GM21526 (cell line): Measurements from ENCODE around the gene KREMEN1.

Experiments
- ATAC-seq: cut with Tn5 transposase; IDR thresholded peaks from one replicate; pipeline ENCODE4 v1.9.1; 2021; ENCODE audit warnings: moderate library complexity; ENCODE audit not compliant: unreplicated experiment, low FRiP score

The KREMEN1 gene

GRCh38 chr22:29148036-29148435 is 75.2 kb downstream of the KREMEN1 start:
- no peak for ATAC-seq

GRCh38 chr22:29148826-29149225 is 76.0 kb downstream of the KREMEN1 start:
- no peak for ATAC-seq

- no peak for ATAC-seq
These were observed 77.2 kb downstream of the KREMEN1 start for GRCh38 chr22:29149841-29150555.

- ATAC-seq = no peak
These were observed 77.9 kb downstream of the KREMEN1 start for GRCh38 chr22:29150701-29151100.

GRCh38 chr22:29151316-29151715 is 78.5 kb downstream of the KREMEN1 start:
- ATAC-seq = no peak

GRCh38 chr22:29152045-29152953 is 79.5 kb downstream of the KREMEN1 start:
- ATAC-seq = no peak

- ATAC-seq = no peak
These were observed 80.3 kb downstream of the KREMEN1 start for GRCh38 chr22:29152954-29153719.

GRCh38 chr22:29154364-29155048 is 81.7 kb downstream of the KREMEN1 start:
- ATAC-seq = peak; percentile 59

- ATAC-seq = no peak
These were observed 83.1 kb downstream of the KREMEN1 start for GRCh38 chr22:29155966-29156365.

- no peak for ATAC-seq
These were observed 83.7 kb downstream of the KREMEN1 start for GRCh38 chr22:29156507-29156906.

- ATAC-seq = no peak
These were observed 85.1 kb downstream of the KREMEN1 start for GRCh38 chr22:29157759-29158535.

GRCh38 chr22:29158546-29158945 is 85.7 kb downstream of the KREMEN1 start:
- ATAC-seq = no peak

- no peak for ATAC-seq
These were observed 91.0 kb downstream of the KREMEN1 start for GRCh38 chr22:29163808-29164207.

- no peak for ATAC-seq
These were observed 92.7 kb downstream of the KREMEN1 start for GRCh38 chr22:29165321-29166060.

GRCh38 chr22:29166180-29166579 is 93.3 kb downstream of the KREMEN1 start:
- no peak for ATAC-seq

- peak; percentile 88 for ATAC-seq
These were observed 94.4 kb downstream of the KREMEN1 start for GRCh38 chr22:29167032-29167911.

GRCh38 chr22:29171721-29172120 is 98.9 kb downstream of the KREMEN1 start:
- ATAC-seq = no peak

GRCh38 chr22:29172216-29172615 is 99.4 kb downstream of the KREMEN1 start:
- no peak for ATAC-seq
